ENCODE data around the gene TMEM242.
A peak's percentile ranks its signal among the peaks of the same experiment; 100 is the strongest.

The TMEM242 gene

DNA sequence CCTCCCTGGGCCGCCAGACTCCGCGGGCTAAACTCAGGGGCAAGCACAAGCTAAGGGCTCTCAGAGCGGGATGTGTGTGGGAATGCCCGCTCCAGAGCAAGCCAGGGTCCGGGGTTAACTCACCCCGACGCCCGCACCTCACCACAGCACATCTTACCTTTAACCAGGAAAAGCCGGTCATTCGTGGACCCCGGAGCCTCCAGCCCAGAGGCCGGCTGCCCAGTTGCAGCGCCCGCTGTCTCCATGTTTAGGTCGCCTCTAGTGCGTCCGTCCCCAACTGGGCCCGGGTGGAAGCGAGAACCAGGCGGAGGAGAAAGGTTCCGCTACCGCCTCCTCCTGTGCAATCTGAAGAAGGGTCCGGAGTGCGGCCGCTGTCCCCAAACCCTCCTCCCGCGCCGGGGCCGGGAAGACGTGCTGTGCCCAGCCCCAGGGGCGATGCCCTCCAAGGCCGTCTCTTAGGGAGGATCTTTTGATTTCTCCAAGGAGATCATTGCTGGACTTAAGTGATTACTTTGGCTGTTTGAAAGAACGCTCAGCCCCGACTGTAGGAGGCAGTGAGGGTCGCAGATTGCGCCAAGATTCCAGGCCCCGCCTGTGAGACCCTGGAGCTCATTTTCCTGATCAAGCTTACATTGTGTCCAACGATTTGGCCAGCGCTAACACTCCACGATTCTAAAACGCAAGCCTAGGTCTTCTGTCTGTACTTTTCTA lies at the start of gene TMEM242:
Gene TMEM242, minus strand, starts transcription at position 265 of the 711 bp plus-strand sequence. Its CDS starts 20 bp downstream, at position 245.
- peak within 1 kb of the TSS; percentile 95 for H3K4me3 ChIP-seq (replicated peaks; ENCODE audit: low read depth, low read length)
- DNase-seq (ENCODE audit: low read depth) = peak; percentile 97
- TF ChIP-seq, protein P1, sequence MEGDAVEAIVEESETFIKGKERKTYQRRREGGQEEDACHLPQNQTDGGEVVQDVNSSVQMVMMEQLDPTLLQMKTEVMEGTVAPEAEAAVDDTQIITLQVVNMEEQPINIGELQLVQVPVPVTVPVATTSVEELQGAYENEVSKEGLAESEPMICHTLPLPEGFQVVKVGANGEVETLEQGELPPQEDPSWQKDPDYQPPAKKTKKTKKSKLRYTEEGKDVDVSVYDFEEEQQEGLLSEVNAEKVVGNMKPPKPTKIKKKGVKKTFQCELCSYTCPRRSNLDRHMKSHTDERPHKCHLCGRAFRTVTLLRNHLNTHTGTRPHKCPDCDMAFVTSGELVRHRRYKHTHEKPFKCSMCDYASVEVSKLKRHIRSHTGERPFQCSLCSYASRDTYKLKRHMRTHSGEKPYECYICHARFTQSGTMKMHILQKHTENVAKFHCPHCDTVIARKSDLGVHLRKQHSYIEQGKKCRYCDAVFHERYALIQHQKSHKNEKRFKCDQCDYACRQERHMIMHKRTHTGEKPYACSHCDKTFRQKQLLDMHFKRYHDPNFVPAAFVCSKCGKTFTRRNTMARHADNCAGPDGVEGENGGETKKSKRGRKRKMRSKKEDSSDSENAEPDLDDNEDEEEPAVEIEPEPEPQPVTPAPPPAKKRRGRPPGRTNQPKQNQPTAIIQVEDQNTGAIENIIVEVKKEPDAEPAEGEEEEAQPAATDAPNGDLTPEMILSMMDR (IDR thresholded peaks at IDR 0.05; ENCODE audit: low read length, missing control alignments) = peak; percentile 40

DNA sequence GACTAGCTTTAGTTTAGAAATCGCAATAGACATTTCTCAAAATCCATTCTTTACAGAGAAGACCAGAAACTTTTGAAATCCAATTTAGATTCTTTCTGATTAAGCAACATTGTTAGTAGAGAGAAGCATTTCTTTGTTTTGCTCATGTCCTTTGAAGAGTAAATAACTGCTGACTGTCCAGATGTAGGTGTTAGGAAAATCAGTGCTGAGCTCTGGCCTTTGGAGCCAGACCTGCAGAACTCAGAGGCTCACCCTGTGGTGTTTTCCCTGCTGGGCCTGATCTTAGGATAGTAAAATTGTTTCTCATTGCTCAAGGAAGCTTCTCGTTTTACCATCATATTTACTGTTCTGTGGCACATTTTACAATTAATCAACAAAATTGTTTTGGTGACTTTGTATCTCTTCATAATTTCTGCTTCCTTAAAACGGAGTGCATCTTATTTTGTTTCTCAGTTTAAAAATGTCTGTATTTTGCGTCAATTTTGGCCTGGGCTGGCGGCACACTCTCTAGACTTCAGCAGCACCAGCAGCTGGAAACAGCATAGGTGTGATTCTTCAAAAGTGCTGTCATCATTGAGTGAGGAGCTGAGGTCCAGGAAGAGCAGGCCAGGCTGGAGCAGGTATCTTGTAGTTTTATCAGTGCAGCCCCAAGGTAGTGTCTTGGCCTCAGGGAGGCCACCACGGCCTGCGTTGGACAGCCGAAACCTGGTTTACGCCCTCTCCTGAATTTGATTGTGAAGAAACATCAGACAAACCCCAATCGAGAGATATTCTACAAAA lies 49.4 kb upstream of the TMEM242 start:
- TF ChIP-seq, protein P1 (IDR thresholded peaks at IDR 0.05; ENCODE audit: low read length, missing control alignments) = no peak
- H3K4me3 ChIP-seq (replicated peaks; ENCODE audit: low read depth, low read length) = no peak overlapping the region
- no peak for DNase-seq (ENCODE audit: low read depth)

DNA sequence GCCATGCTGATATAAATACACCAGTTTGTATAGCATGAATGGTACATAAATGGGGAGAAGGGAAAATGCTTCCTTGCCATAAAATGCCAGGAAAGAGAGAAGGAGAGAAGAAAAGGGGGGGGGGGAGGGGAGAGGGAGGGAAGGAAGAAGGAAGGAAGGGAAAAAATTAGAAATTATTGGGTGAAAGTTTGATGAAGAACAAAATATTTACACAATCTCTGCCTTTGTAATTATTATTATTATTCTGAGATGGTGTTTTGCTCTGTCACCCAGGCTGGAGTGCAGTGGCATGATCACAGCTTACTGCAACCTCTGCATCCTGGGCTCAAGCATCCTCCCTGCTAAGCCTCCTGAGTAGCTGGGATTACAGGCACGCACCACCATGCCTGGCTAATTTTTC lies 47.4 kb upstream of the TMEM242 start:
- TF ChIP-seq, protein P1 (IDR thresholded peaks at IDR 0.05; ENCODE audit: low read length, missing control alignments) = no peak
- H3K4me3 ChIP-seq (replicated peaks; ENCODE audit: low read depth, low read length) = no peak overlapping the region
- no peak for DNase-seq (ENCODE audit: low read depth)

DNA sequence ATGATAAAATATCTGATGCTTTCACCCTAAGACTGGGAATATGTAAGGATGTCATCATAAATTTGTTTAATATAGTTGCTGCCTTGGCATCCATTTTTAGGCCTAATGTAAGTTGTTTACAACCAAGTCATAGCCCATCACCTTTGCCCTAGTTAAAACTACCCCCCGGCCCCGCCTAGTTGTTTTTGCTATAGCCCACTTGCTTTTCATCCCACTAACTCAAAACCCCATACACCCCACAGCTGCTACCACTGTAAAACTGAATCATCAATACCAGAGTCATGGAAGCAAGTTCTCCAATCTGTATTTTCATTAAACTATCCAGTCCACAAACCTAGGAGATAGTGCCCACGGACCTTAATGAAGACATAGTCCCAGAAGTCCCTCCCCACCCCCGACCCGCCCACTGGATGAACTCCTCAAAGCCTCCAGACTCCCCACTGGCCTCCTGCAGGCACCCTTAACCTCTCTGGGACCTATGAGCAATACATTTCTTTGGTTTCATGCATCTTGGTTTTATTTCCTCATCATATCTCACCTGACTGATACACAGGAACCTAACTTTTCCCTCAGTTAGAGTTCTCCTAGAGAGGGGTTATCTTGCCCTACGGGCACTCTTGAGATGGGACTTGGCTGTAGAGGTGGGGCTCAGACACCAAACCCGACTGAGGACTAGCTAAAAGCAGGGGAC lies 45.2 kb upstream of the TMEM242 start:
- H3K4me3 ChIP-seq (replicated peaks; ENCODE audit: low read depth, low read length) = no peak overlapping the region
- TF ChIP-seq, protein P1 (IDR thresholded peaks at IDR 0.05; ENCODE audit: low read length, missing control alignments) = no peak
- no peak for DNase-seq (ENCODE audit: low read depth)

DNA sequence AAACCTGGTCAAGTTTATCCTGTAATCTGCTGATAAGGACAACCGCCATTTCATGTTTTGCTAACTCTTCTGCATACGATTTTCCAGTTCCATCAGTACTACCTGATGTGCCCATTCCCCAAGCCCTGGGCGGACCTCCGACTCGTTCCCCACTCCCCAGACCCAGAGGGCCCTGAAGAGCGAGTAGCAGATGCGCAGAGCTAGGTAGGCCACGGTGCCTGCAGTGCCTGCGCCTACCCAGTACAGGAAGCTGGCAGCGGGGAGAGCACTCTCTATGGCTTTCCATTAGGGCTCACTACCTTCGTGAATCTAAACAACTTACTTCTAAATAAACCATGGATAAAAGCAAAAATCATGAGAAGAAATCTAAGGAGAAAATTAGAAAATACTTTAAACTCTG lies 43.3 kb upstream of the TMEM242 start:
- DNase-seq (ENCODE audit: low read depth) = no peak
- H3K4me3 ChIP-seq (replicated peaks; ENCODE audit: low read depth, low read length) = no peak overlapping the region
- TF ChIP-seq, protein P1 (IDR thresholded peaks at IDR 0.05; ENCODE audit: low read length, missing control alignments) = no peak

DNA sequence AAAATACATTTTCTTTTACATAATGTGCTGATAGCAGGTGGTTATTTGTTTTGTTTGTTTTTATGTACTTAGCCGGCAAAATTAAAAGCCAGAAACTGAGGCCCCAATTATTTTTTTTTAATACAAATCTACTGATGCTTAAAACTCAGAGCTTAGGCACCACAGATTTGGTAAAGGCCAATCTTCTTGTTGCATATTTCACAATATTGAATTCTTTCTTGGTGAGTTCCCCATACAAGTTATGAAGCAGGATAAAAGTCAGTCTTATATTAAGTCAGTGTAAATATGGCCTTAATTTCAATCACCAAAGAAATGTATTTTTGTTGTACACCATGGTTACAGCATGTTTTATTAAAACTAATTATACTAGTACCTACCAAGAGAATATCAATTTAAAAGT lies 41.4 kb upstream of the TMEM242 start:
- TF ChIP-seq, protein P1 (IDR thresholded peaks at IDR 0.05; ENCODE audit: low read length, missing control alignments) = no peak
- DNase-seq (ENCODE audit: low read depth) = no peak
- H3K4me3 ChIP-seq (replicated peaks; ENCODE audit: low read depth, low read length) = no peak overlapping the region

Data from fibroblast of pulmonary artery (primary cell).